K562 (cell line): ENCODE measurements around the gene DCTN5. TPM values are rescaled to one million over a fixed set of nuclear protein-coding genes. Genes with fewer than 3 reads are reported as not detected.

Experiments
- BHLHE40 ChIP-seq: IDR thresholded peaks from 2 replicates; pipeline ENCODE4 v1.6.1; 2011; ENCODE audit warnings: low read length, improper control_type of control experiment
- BRF1 ChIP-seq: IDR thresholded peaks from 3 replicates; pipeline ENCODE4 v1.6.1; 2011; ENCODE audit warnings: borderline replicate concordance, mild to moderate bottlenecking; ENCODE audit not compliant: insufficient read length; ENCODE audit errors: extremely low read depth
- FOXJ3 ChIP-seq: sonication (generic); formaldehyde crosslinking; IDR thresholded peaks from 2 replicates; pipeline ENCODE4 v1.4.0; 2020; ENCODE audit warnings: mild to moderate bottlenecking, missing genetic modification reagents
- HMG20A ChIP-seq: fragments of 450-650 bp; formaldehyde crosslinking; conservative IDR thresholded peaks from 2 replicates; pipeline ENCODE4 v1.4.0; 2020; ENCODE audit warnings: mild to moderate bottlenecking, mixed read lengths
- NCOA6 ChIP-seq: fragments of 450-650 bp; IDR thresholded peaks from 2 replicates; pipeline ENCODE4 v1.6.1; 2017; ENCODE audit warnings: mild to moderate bottlenecking
- PHF8 ChIP-seq: fragments of 200-600 bp; sonication (generic); IDR thresholded peaks from 2 replicates; pipeline ENCODE4 v1.6.1; 2012; ENCODE audit warnings: mixed run types, mild to moderate bottlenecking, inconsistent platforms, low read length, moderate library complexity, borderline replicate concordance
- POLR3A ChIP-seq: IDR thresholded peaks from 2 replicates; pipeline ENCODE4 v1.6.1; 2011; ENCODE audit warnings: borderline replicate concordance, mild to moderate bottlenecking, moderate library complexity; ENCODE audit not compliant: insufficient read length, insufficient read depth; ENCODE audit errors: extremely low read depth
- RBM34 ChIP-seq: fragments of 200-400 bp; formaldehyde crosslinking; IDR thresholded peaks from 2 replicates; pipeline ENCODE4 v1.6.1; 2018; ENCODE audit warnings: low read length, borderline replicate concordance; ENCODE audit not compliant: insufficient read depth
- SLC30A9 ChIP-seq: fragments of 250-450 bp; sonication (Bioruptor Pico); IDR thresholded peaks from 2 replicates; pipeline ENCODE4 v1.8.0; 2022; ENCODE audit warnings: mild to moderate bottlenecking, moderate library complexity
- TAF15 ChIP-seq: fragments of 200-400 bp; formaldehyde crosslinking; IDR thresholded peaks from 2 replicates; pipeline ENCODE4 v1.6.1; 2017; ENCODE audit warnings: mild to moderate bottlenecking, low read depth, low read length, moderate library complexity
- polyA plus RNA-seq, 8 experiments: library from polyadenylated mRNA; depleted of rRNA in 4 of 8; stranded (reverse) in 5 of 8; unstranded in 3 of 8; fragments of >200 nt; fragmentation: Nextera tagmentation in 2 of 8; fragmentation: Illumina TruSeq in 1 of 8; extraction: Ambion mirVana in 2 of 8; extraction: Trizol in 1 of 8; gene quantifications; 2 replicates each; pipeline versions ENCODE4 v1.2.1 to v1.2.3, GENCODE V29; 2011 to 2014; ENCODE audit warnings: inconsistent platforms in 1 of 8, missing spikeins in 1 of 8
- total RNA-seq, 7 experiments: library from RNA; depleted of rRNA in 6 of 7; stranded (reverse); fragments of >200 nt in 6 of 7; fragmentation: Illumina TruSeq in 2 of 7; extraction: Trizol in 2 of 7; gene quantifications; 2 replicates each; pipeline versions ENCODE4 v1.2.1 to v1.2.3, GENCODE V29; 2011 to 2021; ENCODE audit warnings: low replicate concordance in 1 of 7
- TF ChIP-seq, protein P1 (sequence below): fragments of 450-650 bp; IDR thresholded peaks from 2 replicates; pipeline ENCODE4 v1.6.1; 2016; ENCODE audit warnings: mild to moderate bottlenecking, moderate library complexity
- TF ChIP-seq, protein P2 (sequence below): sonication (generic); formaldehyde crosslinking; IDR thresholded peaks from 2 replicates; pipeline ENCODE4 v1.8.0; 2022; ENCODE audit warnings: missing genetic modification reagents, mild to moderate bottlenecking, borderline replicate concordance
- TF ChIP-seq, protein P3 (sequence below), 2 experiments: fragments of 150-350 bp in 1 of 2; IDR thresholded peaks; 2 replicates each; pipeline ENCODE4 v1.6.1; 2012 to 2016; ENCODE audit warnings: low read depth in 2 of 2, low read length in 2 of 2, mild to moderate bottlenecking in 1 of 2, moderate library complexity in 1 of 2

DCTN5 gene
- total and polyA plus RNA-seq, 9 of the 15 experiments (the other 6 are each of a cell fraction or from before 2014, with no cell fraction given) = 35.8 to 149 (median 75.9) TPM

DNA sequence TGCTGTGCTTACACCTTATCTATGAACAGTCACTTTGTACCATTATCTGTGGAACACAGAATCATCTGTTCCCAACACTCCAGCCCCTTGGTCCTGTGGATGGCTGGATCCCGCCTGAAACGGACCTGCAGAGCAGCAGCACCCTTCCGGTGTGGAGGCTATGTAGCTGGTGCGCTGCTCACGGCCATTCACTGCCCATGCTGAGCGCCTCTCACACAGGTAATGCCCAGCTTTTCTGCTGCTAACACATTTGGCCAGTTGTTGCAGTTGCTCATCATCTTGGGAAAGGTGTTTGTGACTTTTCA lies 26.0 kb downstream of the DCTN5 start (continued):
- TF ChIP-seq, protein P1, sequence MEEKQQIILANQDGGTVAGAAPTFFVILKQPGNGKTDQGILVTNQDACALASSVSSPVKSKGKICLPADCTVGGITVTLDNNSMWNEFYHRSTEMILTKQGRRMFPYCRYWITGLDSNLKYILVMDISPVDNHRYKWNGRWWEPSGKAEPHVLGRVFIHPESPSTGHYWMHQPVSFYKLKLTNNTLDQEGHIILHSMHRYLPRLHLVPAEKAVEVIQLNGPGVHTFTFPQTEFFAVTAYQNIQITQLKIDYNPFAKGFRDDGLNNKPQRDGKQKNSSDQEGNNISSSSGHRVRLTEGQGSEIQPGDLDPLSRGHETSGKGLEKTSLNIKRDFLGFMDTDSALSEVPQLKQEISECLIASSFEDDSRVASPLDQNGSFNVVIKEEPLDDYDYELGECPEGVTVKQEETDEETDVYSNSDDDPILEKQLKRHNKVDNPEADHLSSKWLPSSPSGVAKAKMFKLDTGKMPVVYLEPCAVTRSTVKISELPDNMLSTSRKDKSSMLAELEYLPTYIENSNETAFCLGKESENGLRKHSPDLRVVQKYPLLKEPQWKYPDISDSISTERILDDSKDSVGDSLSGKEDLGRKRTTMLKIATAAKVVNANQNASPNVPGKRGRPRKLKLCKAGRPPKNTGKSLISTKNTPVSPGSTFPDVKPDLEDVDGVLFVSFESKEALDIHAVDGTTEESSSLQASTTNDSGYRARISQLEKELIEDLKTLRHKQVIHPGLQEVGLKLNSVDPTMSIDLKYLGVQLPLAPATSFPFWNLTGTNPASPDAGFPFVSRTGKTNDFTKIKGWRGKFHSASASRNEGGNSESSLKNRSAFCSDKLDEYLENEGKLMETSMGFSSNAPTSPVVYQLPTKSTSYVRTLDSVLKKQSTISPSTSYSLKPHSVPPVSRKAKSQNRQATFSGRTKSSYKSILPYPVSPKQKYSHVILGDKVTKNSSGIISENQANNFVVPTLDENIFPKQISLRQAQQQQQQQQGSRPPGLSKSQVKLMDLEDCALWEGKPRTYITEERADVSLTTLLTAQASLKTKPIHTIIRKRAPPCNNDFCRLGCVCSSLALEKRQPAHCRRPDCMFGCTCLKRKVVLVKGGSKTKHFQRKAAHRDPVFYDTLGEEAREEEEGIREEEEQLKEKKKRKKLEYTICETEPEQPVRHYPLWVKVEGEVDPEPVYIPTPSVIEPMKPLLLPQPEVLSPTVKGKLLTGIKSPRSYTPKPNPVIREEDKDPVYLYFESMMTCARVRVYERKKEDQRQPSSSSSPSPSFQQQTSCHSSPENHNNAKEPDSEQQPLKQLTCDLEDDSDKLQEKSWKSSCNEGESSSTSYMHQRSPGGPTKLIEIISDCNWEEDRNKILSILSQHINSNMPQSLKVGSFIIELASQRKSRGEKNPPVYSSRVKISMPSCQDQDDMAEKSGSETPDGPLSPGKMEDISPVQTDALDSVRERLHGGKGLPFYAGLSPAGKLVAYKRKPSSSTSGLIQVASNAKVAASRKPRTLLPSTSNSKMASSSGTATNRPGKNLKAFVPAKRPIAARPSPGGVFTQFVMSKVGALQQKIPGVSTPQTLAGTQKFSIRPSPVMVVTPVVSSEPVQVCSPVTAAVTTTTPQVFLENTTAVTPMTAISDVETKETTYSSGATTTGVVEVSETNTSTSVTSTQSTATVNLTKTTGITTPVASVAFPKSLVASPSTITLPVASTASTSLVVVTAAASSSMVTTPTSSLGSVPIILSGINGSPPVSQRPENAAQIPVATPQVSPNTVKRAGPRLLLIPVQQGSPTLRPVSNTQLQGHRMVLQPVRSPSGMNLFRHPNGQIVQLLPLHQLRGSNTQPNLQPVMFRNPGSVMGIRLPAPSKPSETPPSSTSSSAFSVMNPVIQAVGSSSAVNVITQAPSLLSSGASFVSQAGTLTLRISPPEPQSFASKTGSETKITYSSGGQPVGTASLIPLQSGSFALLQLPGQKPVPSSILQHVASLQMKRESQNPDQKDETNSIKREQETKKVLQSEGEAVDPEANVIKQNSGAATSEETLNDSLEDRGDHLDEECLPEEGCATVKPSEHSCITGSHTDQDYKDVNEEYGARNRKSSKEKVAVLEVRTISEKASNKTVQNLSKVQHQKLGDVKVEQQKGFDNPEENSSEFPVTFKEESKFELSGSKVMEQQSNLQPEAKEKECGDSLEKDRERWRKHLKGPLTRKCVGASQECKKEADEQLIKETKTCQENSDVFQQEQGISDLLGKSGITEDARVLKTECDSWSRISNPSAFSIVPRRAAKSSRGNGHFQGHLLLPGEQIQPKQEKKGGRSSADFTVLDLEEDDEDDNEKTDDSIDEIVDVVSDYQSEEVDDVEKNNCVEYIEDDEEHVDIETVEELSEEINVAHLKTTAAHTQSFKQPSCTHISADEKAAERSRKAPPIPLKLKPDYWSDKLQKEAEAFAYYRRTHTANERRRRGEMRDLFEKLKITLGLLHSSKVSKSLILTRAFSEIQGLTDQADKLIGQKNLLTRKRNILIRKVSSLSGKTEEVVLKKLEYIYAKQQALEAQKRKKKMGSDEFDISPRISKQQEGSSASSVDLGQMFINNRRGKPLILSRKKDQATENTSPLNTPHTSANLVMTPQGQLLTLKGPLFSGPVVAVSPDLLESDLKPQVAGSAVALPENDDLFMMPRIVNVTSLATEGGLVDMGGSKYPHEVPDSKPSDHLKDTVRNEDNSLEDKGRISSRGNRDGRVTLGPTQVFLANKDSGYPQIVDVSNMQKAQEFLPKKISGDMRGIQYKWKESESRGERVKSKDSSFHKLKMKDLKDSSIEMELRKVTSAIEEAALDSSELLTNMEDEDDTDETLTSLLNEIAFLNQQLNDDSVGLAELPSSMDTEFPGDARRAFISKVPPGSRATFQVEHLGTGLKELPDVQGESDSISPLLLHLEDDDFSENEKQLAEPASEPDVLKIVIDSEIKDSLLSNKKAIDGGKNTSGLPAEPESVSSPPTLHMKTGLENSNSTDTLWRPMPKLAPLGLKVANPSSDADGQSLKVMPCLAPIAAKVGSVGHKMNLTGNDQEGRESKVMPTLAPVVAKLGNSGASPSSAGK = no peak
- TF ChIP-seq BRF1 = no peak
- TF ChIP-seq, protein P2, sequence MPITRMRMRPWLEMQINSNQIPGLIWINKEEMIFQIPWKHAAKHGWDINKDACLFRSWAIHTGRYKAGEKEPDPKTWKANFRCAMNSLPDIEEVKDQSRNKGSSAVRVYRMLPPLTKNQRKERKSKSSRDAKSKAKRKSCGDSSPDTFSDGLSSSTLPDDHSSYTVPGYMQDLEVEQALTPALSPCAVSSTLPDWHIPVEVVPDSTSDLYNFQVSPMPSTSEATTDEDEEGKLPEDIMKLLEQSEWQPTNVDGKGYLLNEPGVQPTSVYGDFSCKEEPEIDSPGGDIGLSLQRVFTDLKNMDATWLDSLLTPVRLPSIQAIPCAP (CRISPR knock-in tag) = no peak
- no peak for TF ChIP-seq TAF15
- no peak for TF ChIP-seq PHF8
- no peak for TF ChIP-seq SLC30A9 (CRISPR knock-in tag)
- no peak for TF ChIP-seq FOXJ3 (CRISPR knock-in tag)
- TF ChIP-seq HMG20A (CRISPR knock-in tag) = no peak
- no peak for TF ChIP-seq POLR3A
- TF ChIP-seq BHLHE40 = 0 out of 2 replicates have a peak, but pooled peaks have one; percentile 15
- TF ChIP-seq RBM34 = no peak
- no peak for TF ChIP-seq NCOA6
- TF ChIP-seq, protein P3, sequence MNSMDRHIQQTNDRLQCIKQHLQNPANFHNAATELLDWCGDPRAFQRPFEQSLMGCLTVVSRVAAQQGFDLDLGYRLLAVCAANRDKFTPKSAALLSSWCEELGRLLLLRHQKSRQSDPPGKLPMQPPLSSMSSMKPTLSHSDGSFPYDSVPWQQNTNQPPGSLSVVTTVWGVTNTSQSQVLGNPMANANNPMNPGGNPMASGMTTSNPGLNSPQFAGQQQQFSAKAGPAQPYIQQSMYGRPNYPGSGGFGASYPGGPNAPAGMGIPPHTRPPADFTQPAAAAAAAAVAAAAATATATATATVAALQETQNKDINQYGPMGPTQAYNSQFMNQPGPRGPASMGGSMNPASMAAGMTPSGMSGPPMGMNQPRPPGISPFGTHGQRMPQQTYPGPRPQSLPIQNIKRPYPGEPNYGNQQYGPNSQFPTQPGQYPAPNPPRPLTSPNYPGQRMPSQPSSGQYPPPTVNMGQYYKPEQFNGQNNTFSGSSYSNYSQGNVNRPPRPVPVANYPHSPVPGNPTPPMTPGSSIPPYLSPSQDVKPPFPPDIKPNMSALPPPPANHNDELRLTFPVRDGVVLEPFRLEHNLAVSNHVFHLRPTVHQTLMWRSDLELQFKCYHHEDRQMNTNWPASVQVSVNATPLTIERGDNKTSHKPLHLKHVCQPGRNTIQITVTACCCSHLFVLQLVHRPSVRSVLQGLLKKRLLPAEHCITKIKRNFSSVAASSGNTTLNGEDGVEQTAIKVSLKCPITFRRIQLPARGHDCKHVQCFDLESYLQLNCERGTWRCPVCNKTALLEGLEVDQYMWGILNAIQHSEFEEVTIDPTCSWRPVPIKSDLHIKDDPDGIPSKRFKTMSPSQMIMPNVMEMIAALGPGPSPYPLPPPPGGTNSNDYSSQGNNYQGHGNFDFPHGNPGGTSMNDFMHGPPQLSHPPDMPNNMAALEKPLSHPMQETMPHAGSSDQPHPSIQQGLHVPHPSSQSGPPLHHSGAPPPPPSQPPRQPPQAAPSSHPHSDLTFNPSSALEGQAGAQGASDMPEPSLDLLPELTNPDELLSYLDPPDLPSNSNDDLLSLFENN (IDR thresholded peaks at IDR 0.05; ENCODE audit: low read depth in 2 of 2, low read length in 2 of 2) = peak in 1 of 2 experiments; percentile 82; a peak in 2 of 4 replicates
